HepG2 (cell line): ENCODE data around the gene MVP. TPM values are rescaled to one million over a fixed set of nuclear protein-coding genes. Genes with fewer than 3 reads are reported as not detected.

Experiments used
- BRF2 ChIP-seq: sonication (generic); formaldehyde crosslinking; IDR thresholded peaks from 2 replicates; pipeline ENCODE4 v1.8.1; 2022; ENCODE audit warnings: mild to moderate bottlenecking, missing genetic modification reagents
- CHD2 ChIP-seq: IDR thresholded peaks from 2 replicates; pipeline ENCODE4 v1.6.1; 2011; ENCODE audit warnings: low read depth, low read length, improper control_type of control experiment
- HDAC1 ChIP-seq: sonication (generic); formaldehyde crosslinking; IDR thresholded peaks from 2 replicates; pipeline ENCODE4 v1.5.1; 2020; ENCODE audit warnings: mild to moderate bottlenecking, missing genetic modification reagents
- IRF1 ChIP-seq: sonication (generic); formaldehyde crosslinking; IDR thresholded peaks from 2 replicates; pipeline ENCODE4 v1.4.0; 2020; ENCODE audit warnings: low read depth, mild to moderate bottlenecking, missing genetic modification reagents
- NPAS2 ChIP-seq: sonication (generic); formaldehyde crosslinking; IDR thresholded peaks from 2 replicates; pipeline ENCODE4 v1.8.0; 2022; ENCODE audit warnings: mild to moderate bottlenecking, missing genetic modification reagents, borderline replicate concordance
- REPIN1 ChIP-seq: sonication (generic); formaldehyde crosslinking; IDR thresholded peaks from 2 replicates; pipeline ENCODE4 v1.8.0; 2022; ENCODE audit warnings: missing genetic modification reagents, low read depth, mild to moderate bottlenecking, borderline replicate concordance
- RXRA ChIP-seq: sonication (generic); formaldehyde crosslinking; IDR thresholded peaks from 2 replicates; pipeline ENCODE4 v1.5.1; 2020; ENCODE audit warnings: missing genetic modification reagents
- ZBTB39 ChIP-seq: sonication (generic); formaldehyde crosslinking; IDR thresholded peaks from 2 replicates; pipeline ENCODE4 v1.5.0; 2020; ENCODE audit warnings: missing genetic modification reagents
- ZNF205 ChIP-seq: IDR thresholded peaks from 2 replicates; pipeline ENCODE4 v1.6.1; 2018; ENCODE audit warnings: missing biosample characterization, missing genetic modification reagents
- ZNF343 ChIP-seq: sonication (generic); formaldehyde crosslinking; IDR thresholded peaks from 2 replicates; pipeline ENCODE4 v1.4.0; 2020; ENCODE audit warnings: mild to moderate bottlenecking, missing genetic modification reagents
- ZNF546 ChIP-seq: sonication (generic); formaldehyde crosslinking; conservative IDR thresholded peaks from 2 replicates; pipeline ENCODE4 v1.8.1; 2023; ENCODE audit warnings: mild to moderate bottlenecking, missing genetic modification reagents
- ZNF674 ChIP-seq: sonication (generic); formaldehyde crosslinking; IDR thresholded peaks from 2 replicates; pipeline ENCODE4 v1.5.0; 2020; ENCODE audit warnings: low read depth, mild to moderate bottlenecking, missing genetic modification reagents
- ZNF749 ChIP-seq: sonication (generic); formaldehyde crosslinking; IDR thresholded peaks from 2 replicates; pipeline ENCODE4 v1.8.0; 2022; ENCODE audit warnings: mild to moderate bottlenecking, missing genetic modification reagents, moderate library complexity, borderline replicate concordance
- ZNF781 ChIP-seq: sonication (generic); formaldehyde crosslinking; IDR thresholded peaks from 2 replicates; pipeline ENCODE4 v1.5.1; 2020; ENCODE audit warnings: borderline replicate concordance, mild to moderate bottlenecking, missing genetic modification reagents; ENCODE audit errors: not compliant biosample characterization
- polyA plus RNA-seq, 8 experiments: library from polyadenylated mRNA; depleted of rRNA in 3 of 8; stranded (reverse) in 7 of 8; unstranded in 1 of 8; fragments of >200 nt; fragmentation: Illumina TruSeq in 4 of 8; extraction: Trizol in 4 of 8; gene quantifications; 2 replicates each; pipeline versions ENCODE4 v1.2.1 to v1.2.3, GENCODE V29; 2011 to 2016; ENCODE audit warnings: low read depth in 4 of 8, missing spikeins in 1 of 8, mixed read lengths in 1 of 8; ENCODE audit not compliant: insufficient read depth in 1 of 8
- total RNA-seq, 5 experiments: library from RNA; depleted of rRNA; stranded (reverse); fragments of >200 nt; fragmentation: Illumina TruSeq; extraction: Trizol; gene quantifications; 2 replicates each; pipeline ENCODE4 v1.2.3, GENCODE V29; 2016; ENCODE audit warnings: low read depth in 1 of 5
- TF ChIP-seq, protein P1 (sequence below): IDR thresholded peaks from 2 replicates; pipeline ENCODE4 v1.4.0; 2020; ENCODE audit warnings: mild to moderate bottlenecking, missing genetic modification reagents
- TF ChIP-seq, protein P2 (sequence below): sonication (generic); formaldehyde crosslinking; IDR thresholded peaks from 2 replicates; pipeline ENCODE4 v1.4.0; 2020; ENCODE audit warnings: mild to moderate bottlenecking, missing genetic modification reagents

The MVP gene
- total and polyA plus RNA-seq, 2 of the 13 experiments (the other 11 are each of a cell fraction or from before 2014, with no cell fraction given): 22.9 to 43.5 TPM

- TF ChIP-seq, protein P1, sequence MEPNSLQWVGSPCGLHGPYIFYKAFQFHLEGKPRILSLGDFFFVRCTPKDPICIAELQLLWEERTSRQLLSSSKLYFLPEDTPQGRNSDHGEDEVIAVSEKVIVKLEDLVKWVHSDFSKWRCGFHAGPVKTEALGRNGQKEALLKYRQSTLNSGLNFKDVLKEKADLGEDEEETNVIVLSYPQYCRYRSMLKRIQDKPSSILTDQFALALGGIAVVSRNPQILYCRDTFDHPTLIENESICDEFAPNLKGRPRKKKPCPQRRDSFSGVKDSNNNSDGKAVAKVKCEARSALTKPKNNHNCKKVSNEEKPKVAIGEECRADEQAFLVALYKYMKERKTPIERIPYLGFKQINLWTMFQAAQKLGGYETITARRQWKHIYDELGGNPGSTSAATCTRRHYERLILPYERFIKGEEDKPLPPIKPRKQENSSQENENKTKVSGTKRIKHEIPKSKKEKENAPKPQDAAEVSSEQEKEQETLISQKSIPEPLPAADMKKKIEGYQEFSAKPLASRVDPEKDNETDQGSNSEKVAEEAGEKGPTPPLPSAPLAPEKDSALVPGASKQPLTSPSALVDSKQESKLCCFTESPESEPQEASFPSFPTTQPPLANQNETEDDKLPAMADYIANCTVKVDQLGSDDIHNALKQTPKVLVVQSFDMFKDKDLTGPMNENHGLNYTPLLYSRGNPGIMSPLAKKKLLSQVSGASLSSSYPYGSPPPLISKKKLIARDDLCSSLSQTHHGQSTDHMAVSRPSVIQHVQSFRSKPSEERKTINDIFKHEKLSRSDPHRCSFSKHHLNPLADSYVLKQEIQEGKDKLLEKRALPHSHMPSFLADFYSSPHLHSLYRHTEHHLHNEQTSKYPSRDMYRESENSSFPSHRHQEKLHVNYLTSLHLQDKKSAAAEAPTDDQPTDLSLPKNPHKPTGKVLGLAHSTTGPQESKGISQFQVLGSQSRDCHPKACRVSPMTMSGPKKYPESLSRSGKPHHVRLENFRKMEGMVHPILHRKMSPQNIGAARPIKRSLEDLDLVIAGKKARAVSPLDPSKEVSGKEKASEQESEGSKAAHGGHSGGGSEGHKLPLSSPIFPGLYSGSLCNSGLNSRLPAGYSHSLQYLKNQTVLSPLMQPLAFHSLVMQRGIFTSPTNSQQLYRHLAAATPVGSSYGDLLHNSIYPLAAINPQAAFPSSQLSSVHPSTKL (CRISPR knock-in tag): peak; percentile 85
- TF ChIP-seq BRF2 (peak; percentile 99), ZNF674 (CRISPR knock-in tag) (no peak), CHD2 (peak; percentile 44), ZBTB39 (CRISPR knock-in tag) (0 out of 2 replicates have a peak, but pooled peaks have one; percentile 48), ZNF343 (peak; percentile 49; the same call in 1 of the 2 replicates), ZNF781 (CRISPR knock-in tag) (peak; percentile 76), ZNF205 (CRISPR knock-in tag) (peak; percentile 92; the same call in 1 of the 2 replicates), HDAC1 (CRISPR knock-in tag) (peak; percentile 97), REPIN1 (CRISPR knock-in tag) (peak; percentile 99), IRF1 (CRISPR knock-in tag) (no peak), NPAS2 (CRISPR knock-in tag) (no peak), RXRA (CRISPR knock-in tag) (peak; percentile 91), ZNF749 (peak; percentile 95), ZNF546 (CRISPR knock-in tag) (peak; percentile 86; the same call in 1 of the 2 replicates)
- TF ChIP-seq, protein P2, sequence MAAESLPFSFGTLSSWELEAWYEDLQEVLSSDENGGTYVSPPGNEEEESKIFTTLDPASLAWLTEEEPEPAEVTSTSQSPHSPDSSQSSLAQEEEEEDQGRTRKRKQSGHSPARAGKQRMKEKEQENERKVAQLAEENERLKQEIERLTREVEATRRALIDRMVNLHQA (CRISPR knock-in tag): no peak
Measured at GRCh38 chr16:29805232-29806098, 14.8 kb upstream of the MVP start (continued).
